NB4 (cell line): ENCODE data around the gene C17orf113.

Experiments
- MYC ChIP-seq: IDR thresholded peaks from 2 replicates; pipeline ENCODE4 v1.6.1; 2011; ENCODE audit warnings: low read depth, low read length
- POLR2A ChIP-seq: IDR thresholded peaks from 2 replicates; pipeline ENCODE4 v1.6.1; 2011; ENCODE audit warnings: mild to moderate bottlenecking; ENCODE audit not compliant: insufficient read length; ENCODE audit errors: extremely low read depth
- TF ChIP-seq, protein P1 (sequence below): IDR thresholded peaks from one replicate; pipeline ENCODE4 v1.5.1; 2012; ENCODE audit warnings: low read depth, low read length
- TF ChIP-seq, protein P2 (sequence below): IDR thresholded peaks from 2 replicates; pipeline ENCODE4 v1.6.1; 2011; ENCODE audit warnings: low read depth, low read length

DNA sequence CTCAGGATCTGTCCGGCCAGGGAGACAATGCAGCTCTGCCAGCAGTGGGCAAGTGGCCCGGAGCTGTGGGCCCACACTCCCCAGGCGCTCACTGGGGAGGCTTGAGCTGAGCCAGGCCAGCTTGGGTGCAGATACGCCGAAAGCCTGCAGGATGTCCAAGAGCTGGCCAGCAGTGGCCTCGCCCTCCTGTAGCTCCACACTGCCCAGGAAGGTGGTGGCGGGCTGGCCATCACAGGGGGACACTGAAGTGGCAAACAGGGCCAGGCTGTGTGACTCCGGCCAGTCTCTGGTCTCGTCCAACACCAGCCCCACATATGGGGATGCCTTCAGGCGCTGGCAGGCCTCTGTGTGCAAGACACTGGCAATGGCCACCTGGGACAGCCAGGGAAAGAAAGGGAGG, 9.6 kb downstream of the C17orf113 start:
- TF ChIP-seq, protein P1, sequence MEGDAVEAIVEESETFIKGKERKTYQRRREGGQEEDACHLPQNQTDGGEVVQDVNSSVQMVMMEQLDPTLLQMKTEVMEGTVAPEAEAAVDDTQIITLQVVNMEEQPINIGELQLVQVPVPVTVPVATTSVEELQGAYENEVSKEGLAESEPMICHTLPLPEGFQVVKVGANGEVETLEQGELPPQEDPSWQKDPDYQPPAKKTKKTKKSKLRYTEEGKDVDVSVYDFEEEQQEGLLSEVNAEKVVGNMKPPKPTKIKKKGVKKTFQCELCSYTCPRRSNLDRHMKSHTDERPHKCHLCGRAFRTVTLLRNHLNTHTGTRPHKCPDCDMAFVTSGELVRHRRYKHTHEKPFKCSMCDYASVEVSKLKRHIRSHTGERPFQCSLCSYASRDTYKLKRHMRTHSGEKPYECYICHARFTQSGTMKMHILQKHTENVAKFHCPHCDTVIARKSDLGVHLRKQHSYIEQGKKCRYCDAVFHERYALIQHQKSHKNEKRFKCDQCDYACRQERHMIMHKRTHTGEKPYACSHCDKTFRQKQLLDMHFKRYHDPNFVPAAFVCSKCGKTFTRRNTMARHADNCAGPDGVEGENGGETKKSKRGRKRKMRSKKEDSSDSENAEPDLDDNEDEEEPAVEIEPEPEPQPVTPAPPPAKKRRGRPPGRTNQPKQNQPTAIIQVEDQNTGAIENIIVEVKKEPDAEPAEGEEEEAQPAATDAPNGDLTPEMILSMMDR = no peak
- TF ChIP-seq POLR2A (no peak), MYC (no peak)
- TF ChIP-seq, protein P2, sequence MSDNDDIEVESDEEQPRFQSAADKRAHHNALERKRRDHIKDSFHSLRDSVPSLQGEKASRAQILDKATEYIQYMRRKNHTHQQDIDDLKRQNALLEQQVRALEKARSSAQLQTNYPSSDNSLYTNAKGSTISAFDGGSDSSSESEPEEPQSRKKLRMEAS = no peak
